Hepatocyte (in vitro differentiated cells): ENCODE measurements around the gene EXOSC9. TPM values are rescaled to one million over a fixed set of nuclear protein-coding genes. Genes with fewer than 3 reads are reported as not detected.

Experiments used
- DNase-seq: peaks from one replicate; pipeline ENCODE4 v3.0.0-alpha.2; 2016; ENCODE audit warnings: low spot score
- H2AFZ ChIP-seq: fragments of 200-600 bp; sonication (generic); 2 replicates; pipeline ENCODE4 v1.6.0; 2016; ENCODE audit warnings: antibody characterized with exemption, mild to moderate bottlenecking
- H3K27ac ChIP-seq: fragments of 200-600 bp; sonication (generic); 2 replicates; pipeline ENCODE4 v1.5.1; 2016; ENCODE audit warnings: mild to moderate bottlenecking
- H3K27me3 ChIP-seq: fragments of 200-600 bp; sonication (generic); 2 replicates; pipeline ENCODE4 v1.6.1; 2016
- H3K36me3 ChIP-seq: fragments of 200-600 bp; sonication (generic); replicated peaks from 2 replicates; pipeline ENCODE4 v1.5.1; 2016; ENCODE audit warnings: low read depth; ENCODE audit not compliant: insufficient read depth
- H3K4me1 ChIP-seq: fragments of 200-600 bp; sonication (generic); 2 replicates; pipeline ENCODE4 v1.5.1; 2016; ENCODE audit warnings: mild to moderate bottlenecking, moderate library complexity; ENCODE audit not compliant: insufficient read depth
- H3K4me2 ChIP-seq: fragments of 200-600 bp; sonication (generic); 2 replicates; pipeline ENCODE4 v1.6.0; 2016
- H3K4me3 ChIP-seq: fragments of 200-600 bp; sonication (generic); 2 replicates; pipeline ENCODE4 v1.5.1; 2016; ENCODE audit warnings: mild to moderate bottlenecking
- H3K79me2 ChIP-seq: fragments of 200-600 bp; sonication (generic); 2 replicates; pipeline ENCODE4 v1.6.0; 2017; ENCODE audit warnings: mild to moderate bottlenecking
- H3K9me2 ChIP-seq: fragments of 200-600 bp; sonication (generic); replicated peaks from 2 replicates; pipeline ENCODE4 v1.6.0; 2017; ENCODE audit warnings: mild to moderate bottlenecking; ENCODE audit not compliant: insufficient read depth
- H3K9me3 ChIP-seq: fragments of 200-600 bp; sonication (generic); 2 replicates; pipeline ENCODE4 v1.5.1; 2016; ENCODE audit warnings: low read depth, mild to moderate bottlenecking
- H4K20me1 ChIP-seq: fragments of 200-600 bp; sonication (generic); 2 replicates; pipeline ENCODE4 v1.6.0; 2016; ENCODE audit warnings: mild to moderate bottlenecking; ENCODE audit not compliant: insufficient read depth, poor library complexity, severe bottlenecking
- CTCF ChIP-seq: fragments of 200-600 bp; sonication (generic); IDR thresholded peaks from 2 replicates; pipeline ENCODE4 v1.5.1; 2016; ENCODE audit warnings: antibody characterized with exemption, mild to moderate bottlenecking; ENCODE audit not compliant: poor library complexity
- EZH2 ChIP-seq: fragments of 200-600 bp; sonication (generic); IDR thresholded peaks from 2 replicates; pipeline ENCODE4 v1.6.1; 2016; ENCODE audit warnings: antibody characterized with exemption, mild to moderate bottlenecking, borderline replicate concordance
- EZH2phosphoT487 ChIP-seq: fragments of 200-600 bp; sonication (generic); IDR thresholded peaks from one replicate; pipeline ENCODE4 v1.6.1; 2018; ENCODE audit warnings: antibody characterized with exemption, mild to moderate bottlenecking, low read depth, moderate library complexity; ENCODE audit not compliant: unreplicated experiment, severe bottlenecking
- WGBS: methylation state at CpG from one replicate; pipeline ENCODE4 v1.1.6; 2016; ENCODE audit warnings: low lambda C conversion rate; ENCODE audit errors: missing lambda C conversion rate; 5-methylcytosine and 5-hydroxymethylcytosine counted together
- polyA plus RNA-seq: library from polyadenylated mRNA; unstranded; fragments of >200 nt; fragmentation: Nextera tagmentation; extraction: Ambion mirVana; gene quantifications from 2 replicates; pipeline ENCODE4 v1.2.1, GENCODE V29; 2016
- total RNA-seq: library from RNA; depleted of rRNA; stranded (reverse); fragments of >200 nt; gene quantifications from 2 replicates; pipeline ENCODE4 v1.2.3, GENCODE V29; 2014

EXOSC9 gene
- total and polyA plus RNA-seq, 2 experiments from 2014 or later: 14.4 to 23.1 TPM

- TF ChIP-seq EZH2 (no peak), CTCF (no peak), EZH2phosphoT487 (no peak)
- H3K9me3 ChIP-seq: no peaks in the 10 kb centered on the region
- no peak for DNase-seq
- no peak overlapping the region for H3K4me2 ChIP-seq
- H3K27ac ChIP-seq: peak overlapping the region; percentile 42
- WGBS: 86% methylated on average over 3 of the region's 3 CpGs
- H3K79me2 ChIP-seq: no peaks in the 10 kb centered on the region
- H4K20me1 ChIP-seq: no peaks in the 10 kb centered on the region
- peaks cover 2% of the 10 kb centered on the region for H3K4me1 ChIP-seq
- H3K36me3 ChIP-seq: no peaks in the 10 kb centered on the region
- H3K4me3 ChIP-seq: no peak overlapping the region
- H3K27me3 ChIP-seq: no peaks in the 10 kb centered on the region
- H3K9me2 ChIP-seq: no peaks in the 10 kb centered on the region
- H2AFZ ChIP-seq: no peak overlapping the region
Measured at GRCh38 chr4:121789960-121790829, 10.9 kb upstream of the EXOSC9 start.

- H3K36me3 ChIP-seq: no peaks in the 10 kb centered on the region
- no peak overlapping the region for H2AFZ ChIP-seq
- H3K9me2 ChIP-seq: no peaks in the 10 kb centered on the region
- peak; percentile 27 for DNase-seq
- no peaks in the 10 kb centered on the region for H3K9me3 ChIP-seq
- H3K4me1 ChIP-seq: peaks cover 4% of the 10 kb centered on the region
- no peak overlapping the region for H3K4me2 ChIP-seq
- peak overlapping the region; percentile 42 for H3K27ac ChIP-seq
- no peaks in the 10 kb centered on the region for H4K20me1 ChIP-seq
- no peaks in the 10 kb centered on the region for H3K79me2 ChIP-seq
- no peaks in the 10 kb centered on the region for H3K27me3 ChIP-seq
- H3K4me3 ChIP-seq: no peak overlapping the region
- TF ChIP-seq EZH2: no peak
- TF ChIP-seq CTCF: no peak
- TF ChIP-seq EZH2phosphoT487: no peak
Measured at GRCh38 chr4:121790976-121791375, 10.1 kb upstream of the EXOSC9 start.

DNA sequence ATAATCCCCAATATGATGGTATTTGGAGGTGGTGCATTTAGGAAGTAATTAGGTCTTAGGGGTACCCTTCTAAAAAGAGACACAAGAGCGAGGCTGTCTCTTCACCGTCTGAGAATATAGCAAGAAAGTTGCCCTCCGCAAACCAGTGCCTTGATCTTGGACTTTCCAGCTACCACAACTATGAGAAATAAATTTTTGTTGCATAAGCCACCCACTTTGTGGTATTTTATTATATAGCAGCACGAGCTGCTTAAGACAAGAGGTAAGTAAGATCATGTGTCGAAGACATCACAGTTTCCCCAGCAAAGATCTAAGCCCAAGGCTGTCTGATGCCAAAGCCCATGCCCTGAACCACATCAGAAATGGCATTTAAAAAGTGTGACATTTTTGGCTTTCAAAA lies 9.6 kb upstream of the EXOSC9 start:
- H3K36me3 ChIP-seq: no peaks in the 10 kb centered on the region
- no peaks in the 10 kb centered on the region for H3K9me2 ChIP-seq
- no peak overlapping the region for H2AFZ ChIP-seq
- H3K9me3 ChIP-seq: no peaks in the 10 kb centered on the region
- H3K79me2 ChIP-seq: no peaks in the 10 kb centered on the region
- no peak for TF ChIP-seq EZH2phosphoT487
- TF ChIP-seq EZH2: no peak
- TF ChIP-seq CTCF: no peak
- no peaks in the 10 kb centered on the region for H3K27me3 ChIP-seq
- H3K4me1 ChIP-seq: peaks cover 4% of the 10 kb centered on the region
- H4K20me1 ChIP-seq: no peaks in the 10 kb centered on the region
- WGBS: 84% methylated on average over 5 of the region's 5 CpGs
- H3K4me3 ChIP-seq: no peak overlapping the region
- H3K27ac ChIP-seq: no peak overlapping the region
- H3K4me2 ChIP-seq: no peak overlapping the region
- DNase-seq: no peak

GRCh38 chr4:121792966-121793365 lies 8.2 kb upstream of the EXOSC9 start:
- no peak for DNase-seq
- Histone ChIP-seq H4K20me1 (no peaks in the 10 kb centered on the region), H3K79me2 (no peaks in the 10 kb centered on the region), H3K4me3 (no peak overlapping the region), H3K4me2 (no peak overlapping the region), H3K27ac (no peak overlapping the region), H3K36me3 (no peaks in the 10 kb centered on the region), H3K4me1 (peaks cover 4% of the 10 kb centered on the region), H3K9me3 (no peaks in the 10 kb centered on the region), H3K27me3 (no peaks in the 10 kb centered on the region), H2AFZ (no peak overlapping the region), H3K9me2 (no peaks in the 10 kb centered on the region)
- no peak for TF ChIP-seq EZH2
- TF ChIP-seq EZH2phosphoT487: no peak
- TF ChIP-seq CTCF: no peak
- WGBS: 85% methylated on average over 2 of the region's 2 CpGs
